HepG2 (cell line): ENCODE results near the gene ST3GAL2. TPM values are rescaled to one million over a fixed set of nuclear protein-coding genes. Genes with fewer than 3 reads are reported as not detected.

ENCODE experiments used
- EEA1 ChIP-seq: sonication (generic); formaldehyde crosslinking; IDR thresholded peaks from 2 replicates; pipeline ENCODE4 v1.5.1; 2020; ENCODE audit warnings: mild to moderate bottlenecking, missing genetic modification reagents, borderline replicate concordance
- FOXP1 ChIP-seq, 2 experiments: fragments of 450-650 bp in 1 of 2; IDR thresholded peaks; 2 replicates each; pipeline ENCODE4 v1.6.1; 2017 to 2018; ENCODE audit warnings: antibody characterized with exemption in 1 of 2
- HNRNPH1 ChIP-seq: fragments of 200-400 bp; formaldehyde crosslinking; optimal IDR thresholded peaks from 2 replicates; pipeline ENCODE3; 2017; ENCODE audit warnings: mild to moderate bottlenecking, low read depth, low read length
- HOXD1 ChIP-seq: sonication (generic); formaldehyde crosslinking; IDR thresholded peaks from 2 replicates; pipeline ENCODE4 v1.5.0; 2020; ENCODE audit warnings: missing genetic modification reagents
- NONO ChIP-seq, 2 experiments: fragments of 450-650 bp in 1 of 2; sonication (generic) in 1 of 2; formaldehyde crosslinking in 1 of 2; IDR thresholded peaks in 1 of 2; conservative IDR thresholded peaks in 1 of 2; 2 replicates each; pipeline versions ENCODE4 v1.6.1 to v1.8.0; 2017 to 2022; ENCODE audit warnings: mild to moderate bottlenecking in 1 of 2, missing genetic modification reagents in 1 of 2, moderate library complexity in 1 of 2
- PHB2 ChIP-seq: fragments of 450-650 bp; IDR thresholded peaks from 2 replicates; pipeline ENCODE4 v1.6.1; 2018; ENCODE audit not compliant: partially characterized antibody
- PHF8 ChIP-seq: sonication (generic); formaldehyde crosslinking; IDR thresholded peaks from 2 replicates; pipeline ENCODE4 v1.5.0; 2020; ENCODE audit warnings: missing genetic modification reagents
- PTBP1 ChIP-seq: fragments of 200-400 bp; formaldehyde crosslinking; IDR thresholded peaks from 2 replicates; pipeline ENCODE4 v1.6.1; 2018; ENCODE audit warnings: low read length, low read depth; ENCODE audit not compliant: poor library complexity, severe bottlenecking
- SOX6 ChIP-seq, 2 experiments: fragments of 450-650 bp in 1 of 2; sonication (generic) in 1 of 2; formaldehyde crosslinking in 1 of 2; IDR thresholded peaks; 2 replicates each; pipeline versions ENCODE4 v1.4.0 to v1.6.1; 2017 to 2020; ENCODE audit warnings: antibody characterized with exemption in 1 of 2, mild to moderate bottlenecking in 1 of 2, missing genetic modification reagents in 1 of 2
- SP1 ChIP-seq, 2 experiments: fragments of 450-650 bp in 1 of 2; sonication (generic) in 1 of 2; formaldehyde crosslinking in 1 of 2; IDR thresholded peaks; 2 replicates each; pipeline versions ENCODE4 v1.4.0 to v1.6.1; 2016 to 2020; ENCODE audit warnings: missing genetic modification reagents in 1 of 2
- ZBTB1 ChIP-seq: sonication (generic); formaldehyde crosslinking; IDR thresholded peaks from 2 replicates; pipeline ENCODE4 v1.4.0; 2020; ENCODE audit warnings: missing genetic modification reagents, borderline replicate concordance
- ZBTB44 ChIP-seq: sonication (generic); formaldehyde crosslinking; IDR thresholded peaks from 2 replicates; pipeline ENCODE4 v1.4.0; 2020; ENCODE audit warnings: missing genetic modification reagents
- ZNF264 ChIP-seq: sonication (generic); formaldehyde crosslinking; IDR thresholded peaks from 2 replicates; pipeline ENCODE4 v1.4.0; 2020; ENCODE audit warnings: missing genetic modification reagents
- ZNF33A ChIP-seq: sonication (generic); formaldehyde crosslinking; IDR thresholded peaks from 2 replicates; pipeline ENCODE4 v1.5.1; 2020; ENCODE audit warnings: missing genetic modification reagents, mild to moderate bottlenecking, moderate library complexity, borderline replicate concordance
- ZNF44 ChIP-seq: sonication (generic); formaldehyde crosslinking; IDR thresholded peaks from 2 replicates; pipeline ENCODE4 v1.5.1; 2020; ENCODE audit warnings: mild to moderate bottlenecking, missing genetic modification reagents
- ZNF562 ChIP-seq: sonication (generic); formaldehyde crosslinking; IDR thresholded peaks from 2 replicates; pipeline ENCODE4 v1.8.0; 2022; ENCODE audit warnings: missing genetic modification reagents, borderline replicate concordance
- ZNF564 ChIP-seq: sonication (generic); formaldehyde crosslinking; IDR thresholded peaks from 2 replicates; pipeline ENCODE4 v1.8.1; 2023; ENCODE audit warnings: mild to moderate bottlenecking, missing genetic modification reagents
- ZNF670 ChIP-seq: sonication (generic); formaldehyde crosslinking; IDR thresholded peaks from 2 replicates; pipeline ENCODE4 v1.8.0; 2022; ENCODE audit warnings: mild to moderate bottlenecking, missing genetic modification reagents, borderline replicate concordance
- polyA plus RNA-seq, 8 experiments: library from polyadenylated mRNA; depleted of rRNA in 3 of 8; stranded (reverse) in 7 of 8; unstranded in 1 of 8; fragments of >200 nt; fragmentation: Illumina TruSeq in 4 of 8; extraction: Trizol in 4 of 8; gene quantifications; 2 replicates each; pipeline versions ENCODE4 v1.2.1 to v1.2.3, GENCODE V29; 2011 to 2016; ENCODE audit warnings: low read depth in 4 of 8, missing spikeins in 1 of 8, mixed read lengths in 1 of 8; ENCODE audit not compliant: insufficient read depth in 1 of 8
- total RNA-seq, 5 experiments: library from RNA; depleted of rRNA; stranded (reverse); fragments of >200 nt; fragmentation: Illumina TruSeq; extraction: Trizol; gene quantifications; 2 replicates each; pipeline ENCODE4 v1.2.3, GENCODE V29; 2016; ENCODE audit warnings: low read depth in 1 of 5
- TF ChIP-seq, protein P1 (sequence below): sonication (generic); formaldehyde crosslinking; IDR thresholded peaks from 2 replicates; pipeline ENCODE4 v1.5.0; 2020; ENCODE audit warnings: missing genetic modification reagents, mild to moderate bottlenecking, borderline replicate concordance
- TF ChIP-seq, protein P2 (sequence below): sonication (generic); formaldehyde crosslinking; IDR thresholded peaks from 2 replicates; pipeline ENCODE4 v1.4.0; 2020; ENCODE audit warnings: mild to moderate bottlenecking, missing genetic modification reagents
- TF ChIP-seq, protein P3 (sequence below): sonication (generic); formaldehyde crosslinking; IDR thresholded peaks from 2 replicates; pipeline ENCODE4 v1.5.0; 2020; ENCODE audit warnings: missing genetic modification reagents
- TF ChIP-seq, protein P4 (sequence below): sonication (generic); formaldehyde crosslinking; IDR thresholded peaks from 2 replicates; pipeline ENCODE4 v1.4.0; 2020; ENCODE audit warnings: missing genetic modification reagents; ENCODE audit errors: not compliant biosample characterization

ST3GAL2 gene
- total and polyA plus RNA-seq, 2 of the 13 experiments (the other 11 are each of a cell fraction or from before 2014, with no cell fraction given) = 16.3 to 24.9 TPM

DNA sequence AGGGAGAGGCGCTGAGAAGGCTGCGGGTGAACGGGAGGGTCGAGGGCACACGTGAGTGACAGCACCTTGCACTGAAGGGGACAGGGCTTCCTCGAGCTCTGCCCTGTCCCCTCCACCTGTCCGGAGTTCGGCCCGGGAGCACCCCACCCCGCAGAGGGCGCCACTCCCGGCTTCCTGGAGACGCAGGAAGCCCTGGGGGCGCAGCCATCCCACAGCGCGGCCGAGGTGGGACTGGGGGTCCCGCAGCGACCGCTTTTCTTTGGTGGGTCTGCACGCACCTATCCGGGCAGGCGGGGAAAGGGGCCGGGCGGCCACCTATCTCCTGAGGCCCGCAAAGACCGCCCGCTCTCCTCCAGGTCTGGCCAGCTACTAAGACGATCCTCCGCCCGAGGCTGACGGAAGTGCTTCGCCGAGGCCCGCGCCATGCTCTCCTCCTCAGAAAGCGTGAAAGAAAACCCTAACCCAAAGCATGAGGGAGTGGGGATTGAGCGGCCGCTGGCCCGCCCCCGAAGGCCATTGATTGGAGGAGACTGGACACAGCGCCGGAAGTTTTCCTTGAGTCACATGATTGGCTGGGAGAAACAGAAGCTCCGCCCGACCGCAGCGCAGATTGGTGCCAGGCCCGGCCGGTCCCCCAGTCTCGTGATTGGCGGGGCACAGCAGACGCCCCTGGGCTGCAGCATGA lies 57.8 kb downstream of the ST3GAL2 start (continued):
- TF ChIP-seq, protein P1, sequence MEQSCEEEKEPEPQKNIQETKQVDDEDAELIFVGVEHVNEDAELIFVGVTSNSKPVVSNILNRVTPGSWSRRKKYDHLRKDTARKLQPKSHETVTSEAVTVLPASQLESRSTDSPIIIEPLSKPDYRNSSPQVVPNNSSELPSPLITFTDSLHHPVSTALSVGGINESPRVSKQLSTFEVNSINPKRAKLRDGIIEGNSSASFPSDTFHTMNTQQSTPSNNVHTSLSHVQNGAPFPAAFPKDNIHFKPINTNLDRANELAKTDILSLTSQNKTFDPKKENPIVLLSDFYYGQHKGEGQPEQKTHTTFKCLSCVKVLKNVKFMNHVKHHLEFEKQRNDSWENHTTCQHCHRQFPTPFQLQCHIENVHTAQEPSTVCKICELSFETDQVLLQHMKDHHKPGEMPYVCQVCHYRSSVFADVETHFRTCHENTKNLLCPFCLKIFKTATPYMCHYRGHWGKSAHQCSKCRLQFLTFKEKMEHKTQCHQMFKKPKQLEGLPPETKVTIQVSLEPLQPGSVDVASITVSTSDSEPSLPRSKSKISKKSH (CRISPR knock-in tag) = peak; percentile 60
- TF ChIP-seq HOXD1 (CRISPR knock-in tag) (peak; percentile 36; the same call in 1 of the 2 replicates), PTBP1 (no peak), NONO (IDR thresholded peaks at IDR 0.05) (no peak), NONO (CRISPR knock-in tag; conservative IDR thresholded peaks at IDR 0.05) (peak; percentile 95), EEA1 (CRISPR knock-in tag) (peak; percentile 57; the same call in 1 of the 2 replicates), PHF8 (CRISPR knock-in tag) (peak; percentile 87), ZBTB1 (CRISPR knock-in tag) (no peak; the same call in 1 of the 2 replicates), FOXP1 (IDR thresholded peaks at IDR 0.05) (no peak), FOXP1 (CRISPR knock-in tag; IDR thresholded peaks at IDR 0.05) (0 out of 2 replicates have a peak, but pooled peaks have one; percentile 17), HNRNPH1 (peak; percentile 67), ZNF670 (CRISPR knock-in tag) (no peak), ZNF33A (CRISPR knock-in tag) (no peak), ZNF44 (peak; percentile 31; the same call in 1 of the 2 replicates), ZNF264 (CRISPR knock-in tag) (peak; percentile 91), ZBTB44 (CRISPR knock-in tag) (peak; percentile 65; the same call in 1 of the 2 replicates), ZNF562 (CRISPR knock-in tag) (0 out of 2 replicates have a peak, but pooled peaks have one; percentile 59), SOX6 (IDR thresholded peaks at IDR 0.05) (no peak), SOX6 (CRISPR knock-in tag; IDR thresholded peaks at IDR 0.05) (no peak; the same call in 1 of the 2 replicates), PHB2 (no peak), ZNF564 (CRISPR knock-in tag) (peak; percentile 85), SP1 (IDR thresholded peaks at IDR 0.05) (no peak), SP1 (CRISPR knock-in tag; IDR thresholded peaks at IDR 0.05) (peak; percentile 55; the same call in 1 of the 2 replicates)
- TF ChIP-seq, protein P2, sequence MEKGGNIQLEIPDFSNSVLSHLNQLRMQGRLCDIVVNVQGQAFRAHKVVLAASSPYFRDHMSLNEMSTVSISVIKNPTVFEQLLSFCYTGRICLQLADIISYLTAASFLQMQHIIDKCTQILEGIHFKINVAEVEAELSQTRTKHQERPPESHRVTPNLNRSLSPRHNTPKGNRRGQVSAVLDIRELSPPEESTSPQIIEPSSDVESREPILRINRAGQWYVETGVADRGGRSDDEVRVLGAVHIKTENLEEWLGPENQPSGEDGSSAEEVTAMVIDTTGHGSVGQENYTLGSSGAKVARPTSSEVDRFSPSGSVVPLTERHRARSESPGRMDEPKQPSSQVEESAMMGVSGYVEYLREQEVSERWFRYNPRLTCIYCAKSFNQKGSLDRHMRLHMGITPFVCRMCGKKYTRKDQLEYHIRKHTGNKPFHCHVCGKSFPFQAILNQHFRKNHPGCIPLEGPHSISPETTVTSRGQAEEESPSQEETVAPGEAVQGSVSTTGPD (CRISPR knock-in tag) = no peak
- TF ChIP-seq, protein P3, sequence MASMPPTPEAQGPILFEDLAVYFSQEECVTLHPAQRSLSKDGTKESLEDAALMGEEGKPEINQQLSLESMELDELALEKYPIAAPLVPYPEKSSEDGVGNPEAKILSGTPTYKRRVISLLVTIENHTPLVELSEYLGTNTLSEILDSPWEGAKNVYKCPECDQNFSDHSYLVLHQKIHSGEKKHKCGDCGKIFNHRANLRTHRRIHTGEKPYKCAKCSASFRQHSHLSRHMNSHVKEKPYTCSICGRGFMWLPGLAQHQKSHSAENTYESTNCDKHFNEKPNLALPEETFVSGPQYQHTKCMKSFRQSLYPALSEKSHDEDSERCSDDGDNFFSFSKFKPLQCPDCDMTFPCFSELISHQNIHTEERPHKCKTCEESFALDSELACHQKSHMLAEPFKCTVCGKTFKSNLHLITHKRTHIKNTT (CRISPR knock-in tag) = no peak
- TF ChIP-seq, protein P4, sequence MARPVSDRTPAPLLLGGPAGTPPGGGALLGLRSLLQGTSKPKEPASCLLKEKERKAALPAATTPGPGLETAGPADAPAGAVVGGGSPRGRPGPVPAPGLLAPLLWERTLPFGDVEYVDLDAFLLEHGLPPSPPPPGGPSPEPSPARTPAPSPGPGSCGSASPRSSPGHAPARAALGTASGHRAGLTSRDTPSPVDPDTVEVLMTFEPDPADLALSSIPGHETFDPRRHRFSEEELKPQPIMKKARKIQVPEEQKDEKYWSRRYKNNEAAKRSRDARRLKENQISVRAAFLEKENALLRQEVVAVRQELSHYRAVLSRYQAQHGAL (CRISPR knock-in tag) = peak; percentile 74
